Endothelial cell of umbilical vein (primary cell): ENCODE data around the gene TRPM1. TPM values are rescaled to one million over a fixed set of nuclear protein-coding genes. Genes with fewer than 3 reads are reported as not detected.

Experiments used
- BruUV-seq: library from RNA; stranded (reverse); fragments of 400-500 nt; replicated peaks from 2 replicates; lab custom pipeline; 2021; lab: Mats Ljungman, UMichigan
- CTCF ChIA-PET: fragments of 300-600, 350-600 bp; sonication (Branson Sonifier 250); formaldehyde crosslinking; loops from one replicate; lab custom pipeline; 2021; ENCODE audit warnings: antibody characterized with exemption, inconsistent platforms; lab: Charles Lee
- POLR2A ChIA-PET: fragments of 300-600, 350-600 bp; sonication (Branson Sonifier 250); formaldehyde crosslinking; loops from one replicate; lab custom pipeline; 2021; ENCODE audit warnings: antibody characterized with exemption, inconsistent platforms; lab: Charles Lee
- DNase-seq: peaks from one replicate; pipeline ENCODE4 v3.0.0-alpha.2; 2011; ENCODE audit warnings: low read depth, low spot score
- FAIRE-seq: peaks from 2 replicates; lab custom pipeline; 2011; peaks lifted over from hg19 to GRCh38; lab: Jason Lieb, UNC
- H2AFZ ChIP-seq: 2 replicates; pipeline ENCODE4 v1.6.0; 2012; ENCODE audit warnings: low read depth, low read length, control low read depth, inconsistent platforms
- H3K27ac ChIP-seq: 2 replicates; pipeline ENCODE4 v1.5.1; 2011; ENCODE audit warnings: low read depth, mild to moderate bottlenecking, control low read depth, low read length, moderate library complexity; ENCODE audit not compliant: insufficient read depth
- H3K27me3 ChIP-seq, 2 experiments: 2 replicates each; pipeline versions ENCODE4 v1.6.0 to v1.6.1; 2011; ENCODE audit warnings: low read length in 2 of 2, mixed read lengths in 1 of 2; ENCODE audit not compliant: control insufficient read depth in 2 of 2, insufficient read depth in 2 of 2
- H3K36me3 ChIP-seq, 2 experiments: 2 replicates in 1 of 2; 3 replicates in 1 of 2; pipeline ENCODE4 v1.5.1; 2011; ENCODE audit warnings: low read length in 2 of 2, mild to moderate bottlenecking in 1 of 2, moderate library complexity in 1 of 2; ENCODE audit not compliant: control insufficient read depth in 2 of 2, insufficient read depth in 2 of 2; ENCODE audit errors: extremely low read depth in 1 of 2
- H3K4me1 ChIP-seq: 3 replicates; pipeline ENCODE4 v1.5.1; 2011; ENCODE audit warnings: mild to moderate bottlenecking, low read length; ENCODE audit not compliant: control insufficient read depth, insufficient read depth; ENCODE audit errors: extremely low read depth
- H3K4me2 ChIP-seq: 2 replicates; pipeline ENCODE4 v1.6.1; 2011; ENCODE audit warnings: low read length, control low read depth, mixed read lengths; ENCODE audit not compliant: insufficient read depth
- H3K4me3 ChIP-seq, 3 experiments: fragments of 200-600 bp in 1 of 3; sonication (generic), shearing (Covaris generic) in 1 of 3; replicated peaks in 1 of 3; 2 replicates each; pipeline ENCODE4 v1.5.1; 2011 to 2016; ENCODE audit warnings: control low read depth in 3 of 3, low read length in 3 of 3, mild to moderate bottlenecking in 2 of 3, inconsistent platforms in 1 of 3, low read depth in 1 of 3, moderate library complexity in 1 of 3; ENCODE audit not compliant: insufficient read depth in 1 of 3
- H3K79me2 ChIP-seq: 2 replicates; pipeline ENCODE4 v1.6.0; 2012; ENCODE audit warnings: low read length, inconsistent platforms; ENCODE audit not compliant: control insufficient read depth, insufficient read depth
- H3K9ac ChIP-seq: replicated peaks from 2 replicates; pipeline ENCODE3; 2011; ENCODE audit warnings: low read length, control low read depth; ENCODE audit not compliant: insufficient read depth; ENCODE audit errors: extremely low read depth
- H3K9me1 ChIP-seq: replicated peaks from 3 replicates; pipeline ENCODE4 v1.6.0; 2011; ENCODE audit warnings: mild to moderate bottlenecking, low read length; ENCODE audit not compliant: control insufficient read depth, insufficient read depth; ENCODE audit errors: extremely low read depth
- H3K9me3 ChIP-seq: replicated peaks from 2 replicates; pipeline ENCODE4 v1.5.1; 2012; ENCODE audit warnings: low read length, inconsistent platforms; ENCODE audit not compliant: control insufficient read depth, insufficient read depth
- H4K20me1 ChIP-seq: replicated peaks from 2 replicates; pipeline ENCODE3; 2011; ENCODE audit warnings: mild to moderate bottlenecking, low read length; ENCODE audit not compliant: control insufficient read depth, insufficient read depth; ENCODE audit errors: extremely low read depth
- EZH2 ChIP-seq: IDR thresholded peaks from 2 replicates; pipeline ENCODE4 v1.6.1; 2012; ENCODE audit warnings: borderline replicate concordance, low read depth, mild to moderate bottlenecking, moderate library complexity, low read length, inconsistent platforms; ENCODE audit not compliant: severe bottlenecking
- FOS ChIP-seq: IDR thresholded peaks from 2 replicates; pipeline ENCODE4 v1.6.1; 2011; ENCODE audit warnings: mild to moderate bottlenecking, low read length, moderate library complexity, borderline replicate concordance; ENCODE audit not compliant: insufficient read depth
- GATA2 ChIP-seq: IDR thresholded peaks from 2 replicates; pipeline ENCODE4 v1.7.0; 2011; ENCODE audit warnings: low read depth, mild to moderate bottlenecking, moderate library complexity, mixed read lengths, low read length; ENCODE audit not compliant: insufficient read length, insufficient read depth
- JUN ChIP-seq: IDR thresholded peaks from 2 replicates; pipeline ENCODE4 v1.6.1; 2011; ENCODE audit warnings: borderline replicate concordance, low read depth; ENCODE audit not compliant: insufficient read length, insufficient read depth
- MAX ChIP-seq: IDR thresholded peaks from 2 replicates; pipeline ENCODE4 v1.6.1; 2011; ENCODE audit not compliant: insufficient read depth, insufficient read length
- MYC ChIP-seq: IDR thresholded peaks from one replicate; pipeline ENCODE4 v1.6.1; 2011; ENCODE audit warnings: mild to moderate bottlenecking, low read depth, low read length
- POLR2A ChIP-seq: IDR thresholded peaks from 2 replicates; pipeline ENCODE4 v1.6.1; 2012; ENCODE audit warnings: low read depth, mild to moderate bottlenecking, control low read depth, low read length
- POLR2AphosphoS5 ChIP-seq: IDR thresholded peaks from 2 replicates; pipeline ENCODE4 v1.6.1; 2012; ENCODE audit warnings: low read depth, mild to moderate bottlenecking, control low read depth, low read length, moderate library complexity; ENCODE audit not compliant: insufficient read depth
- dilution Hi-C: fragments of 300-500 bp; cut with MboI; formaldehyde crosslinking; loops from one replicate; pipeline ENCODE4 v1.15.0; 2019; ENCODE audit warnings: low sequenced_read_pairs; ENCODE audit not compliant: extremely low pct_ligation_motif_present
- intact Hi-C: fragments of 100-400 bp; cut with micrococcal nuclease; formaldehyde crosslinking; loops from one replicate; pipeline ENCODE4 v1.10.0; 2022
- polyA plus RNA-seq, 4 experiments: library from polyadenylated mRNA; depleted of rRNA in 3 of 4; stranded (reverse) in 3 of 4; unstranded in 1 of 4; fragments of >200 nt; gene quantifications; 2 replicates each; pipeline versions ENCODE4 v1.2.1 to v1.2.3, GENCODE V29; 2011 to 2012; ENCODE audit warnings: missing spikeins in 1 of 4
- total RNA-seq: library from RNA; stranded (reverse); gene quantifications from 2 replicates; pipeline ENCODE4 v1.2.3, GENCODE V29; 2021
- TF ChIP-seq, protein P1 (sequence below), 2 donors: IDR thresholded peaks; 1 replicate in 1 of 2; 2 replicates in 1 of 2; pipeline ENCODE4 v1.5.1; 2011; ENCODE audit warnings: low read length in 2 of 2, mild to moderate bottlenecking in 2 of 2, moderate library complexity in 2 of 2, control low read depth in 1 of 2, inconsistent platforms in 1 of 2, low read depth in 1 of 2; ENCODE audit not compliant: insufficient read depth in 1 of 2; ENCODE audit errors: extremely low read depth in 1 of 2

The TRPM1 gene
- total and polyA plus RNA-seq, 2 donors (not counting 3 experiments of a cell fraction or from before 2014, with no cell fraction given), result 0.19 TPM; not detected in 1

GRCh38 chr15:31042751-31043150, 58.8 kb downstream of the TRPM1 start:
- Histone ChIP-seq H3K9me3 (no peaks in the 10 kb centered on the region), H3K4me1 (no peaks in the 10 kb centered on the region), H3K27ac (no peak overlapping the region), H3K27me3 (no peaks in the 10 kb centered on the region), H2AFZ (peak overlapping the region; percentile 16), H3K4me2 (no peak overlapping the region), H3K36me3 (no peaks in the 10 kb centered on the region), H3K79me2 (no peaks in the 10 kb centered on the region), H3K4me3 (no peak overlapping the region), H3K9ac (no peak overlapping the region), H4K20me1 (no peaks in the 10 kb centered on the region), H3K9me1 (no peaks in the 10 kb centered on the region)
- dilution Hi-C loops (no loop called here), intact Hi-C loops (no loop called here)
- no peak for FAIRE-seq
- ChIA-PET CTCF (no interaction called here), POLR2A (no interaction called here)
- no peak for TF ChIP-seq JUN
- no peak for TF ChIP-seq POLR2AphosphoS5
- no peak for TF ChIP-seq EZH2
- TF ChIP-seq POLR2A, result no peak
- TF ChIP-seq MAX, result no peak
- TF ChIP-seq, protein P1, sequence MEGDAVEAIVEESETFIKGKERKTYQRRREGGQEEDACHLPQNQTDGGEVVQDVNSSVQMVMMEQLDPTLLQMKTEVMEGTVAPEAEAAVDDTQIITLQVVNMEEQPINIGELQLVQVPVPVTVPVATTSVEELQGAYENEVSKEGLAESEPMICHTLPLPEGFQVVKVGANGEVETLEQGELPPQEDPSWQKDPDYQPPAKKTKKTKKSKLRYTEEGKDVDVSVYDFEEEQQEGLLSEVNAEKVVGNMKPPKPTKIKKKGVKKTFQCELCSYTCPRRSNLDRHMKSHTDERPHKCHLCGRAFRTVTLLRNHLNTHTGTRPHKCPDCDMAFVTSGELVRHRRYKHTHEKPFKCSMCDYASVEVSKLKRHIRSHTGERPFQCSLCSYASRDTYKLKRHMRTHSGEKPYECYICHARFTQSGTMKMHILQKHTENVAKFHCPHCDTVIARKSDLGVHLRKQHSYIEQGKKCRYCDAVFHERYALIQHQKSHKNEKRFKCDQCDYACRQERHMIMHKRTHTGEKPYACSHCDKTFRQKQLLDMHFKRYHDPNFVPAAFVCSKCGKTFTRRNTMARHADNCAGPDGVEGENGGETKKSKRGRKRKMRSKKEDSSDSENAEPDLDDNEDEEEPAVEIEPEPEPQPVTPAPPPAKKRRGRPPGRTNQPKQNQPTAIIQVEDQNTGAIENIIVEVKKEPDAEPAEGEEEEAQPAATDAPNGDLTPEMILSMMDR (IDR thresholded peaks at IDR 0.05; ENCODE audit: extremely low read depth in 1 of 2, insufficient read depth in 1 of 2, low read depth in 1 of 2, low read length in 2 of 2), result no peak
- TF ChIP-seq FOS, result no peak
- no peak for TF ChIP-seq GATA2
- TF ChIP-seq MYC, result no peak
- BruUV-seq, result no TSS peak
- DNase-seq, result no peak
